ENCODE results near the gene HEXIM2.
A peak's percentile ranks its signal among the peaks of the same experiment; 100 is the strongest.

HEXIM2 gene

GRCh38 chr17:45118691-45119090, 43.0 kb upstream of the HEXIM2 start:
- DNase-seq, result no peak
- peaks cover 27 to 74% (median 63%) of the 10 kb centered on the region in 3 donors for H3K36me3 ChIP-seq
- H3K27me3 ChIP-seq, result no peaks in the 10 kb centered on the region
- H3K4me1 ChIP-seq, result peaks cover 0 to 28% (median 11%) of the 10 kb centered on the region in 4 donors
- H3K9me3 ChIP-seq, result no peaks in the 10 kb centered on the region
- intact Hi-C loops (cut with DNase I; ENCODE audit: low total_unique reads), result no loop called here
- no peak overlapping the region for H3K27ac ChIP-seq
- no peak for TF ChIP-seq CTCF (IDR thresholded peaks at IDR 0.05)
- no peak overlapping the region for H3K4me3 ChIP-seq

- H3K27ac ChIP-seq, result no peak overlapping the region
- no peak overlapping the region for H3K4me3 ChIP-seq
- peaks cover 27 to 62% (median 50%) of the 10 kb centered on the region in 3 donors for H3K36me3 ChIP-seq
- H3K9me3 ChIP-seq, result no peaks in the 10 kb centered on the region
- H3K4me1 ChIP-seq, result peaks cover 0 to 39% (median 24%) of the 10 kb centered on the region in 4 donors
- H3K27me3 ChIP-seq, result no peaks in the 10 kb centered on the region
- intact Hi-C loops (cut with DNase I; ENCODE audit: low total_unique reads), result no loop called here
- TF ChIP-seq CTCF (IDR thresholded peaks at IDR 0.05), result no peak
- DNase-seq, result no peak
Observed at GRCh38 chr17:45119964-45120363, 41.7 kb upstream of the HEXIM2 start.

- Histone ChIP-seq H3K27ac (no peak overlapping the region), H3K36me3 (peaks cover 27 to 56% (median 44%) of the 10 kb centered on the region in 3 donors), H3K9me3 (no peaks in the 10 kb centered on the region), H3K27me3 (no peaks in the 10 kb centered on the region), H3K4me3 (no peak overlapping the region), H3K4me1 (peaks cover 0 to 44% (median 24%) of the 10 kb centered on the region in 4 donors)
- DNase-seq, result no peak
- intact Hi-C loops (cut with DNase I; ENCODE audit: low total_unique reads), result no loop called here
- TF ChIP-seq CTCF (IDR thresholded peaks at IDR 0.05), result no peak
Observed at GRCh38 chr17:45120558-45120957, 41.1 kb upstream of the HEXIM2 start.

GRCh38 chr17:45121055-45121454, 40.6 kb upstream of the HEXIM2 start:
- Histone ChIP-seq H3K9me3 (no peaks in the 10 kb centered on the region), H3K36me3 (peaks cover 24 to 51% (median 41%) of the 10 kb centered on the region in 3 donors), H3K27me3 (no peaks in the 10 kb centered on the region), H3K4me3 (no peak overlapping the region), H3K27ac (no peak overlapping the region), H3K4me1 (peaks cover 0 to 44% (median 24%) of the 10 kb centered on the region in 4 donors)
- DNase-seq, result no peak
- no peak for TF ChIP-seq CTCF (IDR thresholded peaks at IDR 0.05)
- intact Hi-C loops (cut with DNase I; ENCODE audit: low total_unique reads), result no loop called here

GRCh38 chr17:45123076-45123770, 38.5 kb upstream of the HEXIM2 start:
- H3K27ac ChIP-seq, result peak overlapping the region; percentile 61 to 67
- H3K27me3 ChIP-seq, result no peaks in the 10 kb centered on the region
- H3K4me1 ChIP-seq, result peaks cover 0 to 63% (median 38%) of the 10 kb centered on the region in 4 donors
- no peak for TF ChIP-seq CTCF (IDR thresholded peaks at IDR 0.05)
- no peaks in the 10 kb centered on the region for H3K9me3 ChIP-seq
- peaks cover 10 to 31% (median 25%) of the 10 kb centered on the region in 3 donors for H3K36me3 ChIP-seq
- DNase-seq, result no peak
- no peak overlapping the region for H3K4me3 ChIP-seq
- intact Hi-C loops (cut with DNase I; ENCODE audit: low total_unique reads), result no loop called here
